GM21737 (cell line): ENCODE measurements around the gene C12orf75.
"Not testable (repeated sequence)": the region's sequence is repeated elsewhere in the genome, so short reads cannot be mapped to it uniquely, and the experiment has no call there.

Experiments used
- ATAC-seq: cut with Tn5 transposase; IDR thresholded peaks from one replicate; pipeline ENCODE4 v1.9.1; 2021; ENCODE audit warnings: mild to moderate bottlenecking, moderate library complexity; ENCODE audit not compliant: unreplicated experiment

C12orf75 gene

DNA sequence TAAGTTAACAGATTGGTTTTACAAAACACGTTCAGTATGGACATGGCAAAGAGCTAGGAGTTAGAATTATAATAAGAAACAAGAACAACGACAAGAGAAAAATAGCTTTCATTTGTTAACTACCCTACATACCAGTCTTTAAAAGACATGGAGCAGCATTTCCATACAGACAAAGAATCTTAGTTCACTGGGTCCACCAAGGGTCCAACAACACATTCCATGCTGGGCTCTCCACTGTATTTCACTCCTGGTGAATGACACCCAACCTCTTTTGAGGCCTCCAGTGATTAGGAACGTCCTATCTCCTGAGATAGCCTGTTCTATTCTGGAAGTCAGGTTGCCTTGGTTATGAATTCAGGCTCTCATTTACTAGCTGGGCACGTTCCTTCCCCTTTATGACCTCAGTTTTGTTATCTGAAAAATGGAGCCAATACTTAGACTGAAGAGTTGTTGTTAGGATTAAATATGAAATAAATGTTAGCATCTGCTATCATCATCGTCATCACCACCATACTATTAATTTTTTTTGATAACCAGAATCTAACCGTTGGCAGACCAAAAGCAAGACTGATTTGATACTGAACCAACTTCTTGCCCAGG is 37.7 kb downstream of the C12orf75 start:
- ATAC-seq, result no peak

DNA sequence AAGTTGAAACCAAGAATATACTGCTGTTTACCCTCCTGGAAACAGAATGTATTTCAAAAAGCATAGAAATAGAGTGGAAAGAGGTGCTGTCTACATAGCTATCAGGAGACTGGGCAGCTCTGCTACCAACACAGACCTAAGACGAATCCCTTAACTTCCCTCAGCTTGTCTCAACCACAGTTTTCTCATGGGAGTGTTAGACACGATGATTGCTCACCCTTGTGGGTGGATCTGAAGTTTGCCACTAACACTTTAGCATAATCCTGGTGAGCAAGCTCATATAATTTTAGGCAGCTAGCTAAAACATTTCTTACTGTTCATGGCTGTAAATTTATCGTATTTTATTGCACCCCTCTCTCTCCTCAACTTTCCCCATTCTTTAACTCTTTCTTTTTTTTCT is 38.5 kb downstream of the C12orf75 start:
- ATAC-seq, result no peak

DNA sequence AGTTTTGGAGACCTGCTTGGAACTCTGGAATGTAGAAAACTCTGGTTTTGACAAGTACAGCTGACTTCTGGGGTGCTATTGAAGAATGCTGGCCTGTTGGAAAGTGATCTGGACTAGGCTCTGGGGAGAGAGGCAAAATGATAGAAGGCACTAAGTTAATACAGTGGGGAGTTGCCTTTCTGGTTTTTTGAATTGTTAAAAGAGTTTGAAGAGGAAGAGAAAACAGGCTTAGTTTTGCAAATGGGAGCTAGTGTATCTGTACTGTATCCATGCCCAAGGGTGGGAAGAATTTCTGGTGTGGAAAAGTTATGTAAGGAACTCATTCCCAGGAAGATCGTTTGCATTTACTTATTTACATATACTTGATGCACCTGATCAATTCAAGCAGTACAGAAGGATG is 43.8 kb downstream of the C12orf75 start:
- no peak for ATAC-seq

DNA sequence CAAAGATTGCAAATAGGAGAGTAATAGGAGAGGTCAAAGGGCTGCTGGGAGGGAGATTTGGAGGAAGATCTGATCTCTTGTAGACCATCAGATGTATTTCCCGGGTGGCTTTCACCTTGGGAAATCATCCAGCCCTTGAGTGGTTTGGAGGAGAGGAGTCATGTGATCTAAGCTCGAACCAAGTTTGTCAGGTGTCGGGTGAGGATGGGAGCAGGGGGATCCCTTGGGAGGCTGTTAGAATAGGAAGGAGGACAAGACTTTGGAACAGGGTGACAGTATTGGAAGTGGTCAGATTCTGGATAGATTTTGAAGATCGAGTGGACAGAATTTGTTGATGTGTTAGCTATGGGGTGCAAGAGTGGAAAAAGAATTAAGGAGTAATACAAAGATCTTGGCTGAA is 46.6 kb downstream of the C12orf75 start:
- no peak for ATAC-seq

DNA sequence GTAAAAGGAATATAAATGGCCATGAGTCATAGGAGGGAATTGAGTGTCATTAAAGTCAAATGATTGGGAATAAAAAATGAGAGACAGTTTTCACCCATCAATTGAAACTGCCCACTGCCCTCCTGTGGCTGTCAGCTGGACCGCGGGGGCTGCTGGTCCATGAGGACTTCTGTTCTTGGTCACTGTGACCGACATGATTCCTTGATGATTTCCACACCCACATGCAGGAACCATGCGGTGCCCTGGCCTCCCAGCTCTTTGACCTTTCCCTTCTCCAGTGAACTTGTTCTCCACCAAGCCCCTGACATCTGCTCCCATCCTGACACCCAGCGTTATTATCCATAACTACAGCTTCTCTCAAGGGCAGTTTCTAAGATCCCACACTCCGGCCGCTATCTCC is 48.4 kb downstream of the C12orf75 start:
- no peak for ATAC-seq

DNA sequence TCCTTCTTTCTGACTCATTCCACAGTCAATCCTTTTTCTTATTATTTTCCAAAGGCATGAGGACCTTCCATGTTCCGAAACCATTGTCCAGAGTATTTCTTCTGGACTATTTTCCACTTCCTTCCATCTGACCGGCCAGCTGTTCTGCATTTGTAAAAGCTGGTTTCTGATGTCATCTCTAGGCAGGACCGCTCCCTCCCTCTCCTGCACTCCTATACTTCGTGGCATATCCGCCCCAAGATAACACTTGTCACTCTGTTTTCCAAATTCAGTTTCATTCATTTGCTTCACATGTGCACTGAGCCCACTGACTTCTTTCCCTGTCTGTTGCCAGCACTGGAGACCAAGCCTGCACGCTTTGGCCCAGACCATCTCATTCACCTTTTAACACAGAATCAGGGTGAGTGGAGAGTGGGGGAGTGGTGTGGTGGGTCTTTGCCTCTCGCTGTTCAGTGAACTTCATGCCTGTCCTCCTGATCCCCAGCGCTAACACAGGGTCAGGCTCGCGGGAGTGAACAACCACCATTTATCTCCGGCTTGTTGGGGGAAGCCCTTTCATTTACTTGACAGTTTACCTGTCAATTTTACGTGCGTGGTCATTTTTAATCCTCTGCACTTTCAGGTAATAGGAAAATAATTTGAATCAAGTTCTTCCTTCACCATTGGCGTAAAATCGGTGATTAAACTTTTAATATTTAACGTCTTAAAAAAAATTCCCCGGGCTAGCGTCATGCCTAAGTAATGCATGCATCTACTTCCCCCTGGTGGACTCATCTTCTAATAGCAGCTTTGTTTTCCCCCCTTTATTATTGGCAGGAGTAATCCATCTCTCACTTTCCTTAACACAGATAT is 52.5 kb downstream of the C12orf75 start:
- no peak for ATAC-seq

DNA sequence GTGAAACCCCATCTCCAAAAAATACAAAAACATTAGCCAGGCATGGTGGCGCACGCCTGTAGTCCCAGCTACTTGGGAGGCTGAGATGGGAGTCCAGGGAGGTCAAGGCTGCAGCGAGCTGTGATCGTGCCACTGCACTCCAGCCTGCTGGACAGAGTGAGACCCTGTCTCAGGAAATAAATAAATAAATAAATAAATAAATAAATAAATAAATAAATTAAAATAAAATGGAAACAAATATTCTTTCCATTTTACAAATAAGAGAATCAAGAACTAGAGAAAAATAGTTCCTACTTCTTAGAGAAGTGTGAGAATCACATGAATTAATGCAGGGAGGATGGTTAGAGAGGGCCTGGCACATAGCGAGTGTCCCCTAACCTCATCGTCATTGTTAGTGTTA is 53.7 kb downstream of the C12orf75 start:
- no peak for ATAC-seq

DNA sequence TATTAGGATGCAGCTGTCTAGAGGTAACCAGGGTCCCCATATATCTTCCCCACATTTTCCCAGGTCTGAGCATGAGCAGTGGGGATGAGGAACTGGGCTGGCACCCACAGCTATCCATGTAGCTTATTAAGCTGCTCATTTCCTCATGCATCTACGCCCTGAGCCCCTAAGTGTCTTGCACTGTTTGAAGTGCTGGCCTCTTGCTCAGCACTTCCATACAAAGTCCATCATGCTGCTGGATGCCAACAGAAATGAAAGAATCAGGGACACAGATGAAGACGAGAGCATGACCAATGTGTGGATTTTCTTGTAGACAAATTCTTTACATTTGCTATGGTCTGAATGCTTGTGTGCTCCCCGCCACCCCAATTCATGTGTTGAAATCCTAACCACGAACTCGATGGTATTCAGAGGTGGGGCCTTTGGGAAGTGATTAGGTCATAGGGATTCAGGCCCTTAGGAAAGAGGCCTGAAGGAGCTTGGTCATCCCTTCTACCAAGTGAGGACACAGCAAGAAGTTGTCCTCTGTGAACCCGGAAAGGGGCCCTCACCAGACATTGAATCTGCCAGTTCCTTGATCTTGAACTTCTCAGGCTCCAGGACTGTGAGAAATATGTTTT is 54.5 kb downstream of the C12orf75 start:
- no peak for ATAC-seq

DNA sequence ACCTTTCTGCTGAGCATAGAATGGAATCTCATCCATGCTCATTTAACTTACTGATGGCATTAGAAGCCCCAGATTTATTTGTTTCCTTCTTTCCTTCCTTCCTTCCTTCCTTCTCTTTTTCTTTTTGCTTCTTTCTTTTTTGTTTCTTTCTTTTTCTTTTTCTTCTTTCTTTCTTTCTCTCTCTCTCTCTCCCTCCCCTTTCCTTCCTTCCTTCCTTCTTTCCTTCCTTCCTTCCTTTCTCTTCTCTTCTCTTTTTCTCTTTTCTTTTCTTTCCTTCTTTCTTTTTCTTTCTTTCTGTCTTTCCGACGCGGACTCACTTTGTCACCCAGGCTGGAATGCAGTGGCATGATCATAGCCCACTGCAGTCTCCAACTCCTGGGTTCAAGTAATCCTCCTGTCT is 55.9 kb downstream of the C12orf75 start:
- ATAC-seq, result no peak

DNA sequence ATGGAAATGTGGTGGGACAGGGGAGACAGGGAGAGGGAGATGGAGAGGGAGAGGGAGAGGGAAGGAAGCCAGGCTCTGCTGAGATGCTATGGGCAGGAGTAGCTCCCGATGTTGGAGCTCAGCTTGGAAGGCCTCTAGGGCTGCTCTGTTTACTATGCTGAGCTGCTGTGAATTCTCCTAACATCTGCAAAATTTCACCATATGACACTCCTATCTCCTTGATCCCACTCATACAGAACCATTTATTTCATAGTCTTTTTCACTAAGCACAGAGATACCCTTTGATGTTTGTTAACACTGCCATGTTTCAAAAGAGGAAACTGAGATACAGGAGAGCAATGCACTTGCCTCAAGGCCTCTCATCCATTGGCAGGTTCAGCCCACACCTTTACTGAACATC is 60.7 kb downstream of the C12orf75 start:
- no peak for ATAC-seq

DNA sequence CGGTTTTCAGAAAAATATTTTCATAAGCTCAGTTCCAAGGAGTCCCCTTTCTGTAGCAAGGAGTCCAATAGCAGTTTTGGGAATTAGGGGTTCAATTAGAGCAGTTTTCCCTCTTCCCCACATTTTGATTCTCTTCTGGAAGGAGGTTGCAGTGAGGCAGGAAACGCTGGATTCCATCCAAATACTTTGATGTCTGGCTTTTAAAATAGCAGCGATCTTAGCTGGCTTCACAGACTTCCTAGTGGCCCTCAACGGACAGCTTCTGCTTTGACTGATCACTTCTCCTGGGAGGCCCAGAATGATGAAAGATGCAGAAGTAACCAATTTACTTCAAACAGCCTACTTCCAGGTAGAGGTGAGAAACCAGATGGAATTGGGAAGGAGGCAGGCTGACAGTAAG is 63.1 kb downstream of the C12orf75 start:
- no peak for ATAC-seq

DNA sequence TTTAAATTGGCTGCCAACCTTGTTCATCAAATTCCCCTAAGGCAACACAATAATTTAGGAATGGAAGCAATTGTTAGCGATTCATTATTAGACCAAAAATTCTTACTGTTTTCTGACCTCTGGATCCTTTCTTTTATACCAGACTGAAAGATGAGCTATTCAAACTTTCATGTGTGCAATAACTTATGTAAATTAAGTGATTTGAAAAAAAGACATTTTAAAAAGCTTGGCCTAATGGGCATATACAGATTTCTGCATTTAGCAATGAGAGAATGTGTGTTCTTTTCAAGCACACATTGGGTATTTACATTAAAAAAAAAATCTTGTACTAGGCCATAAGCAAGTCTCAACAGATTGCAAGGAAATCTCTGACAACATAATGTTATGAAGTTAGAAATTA is 65.5 kb downstream of the C12orf75 start:
- ATAC-seq, result no peak

DNA sequence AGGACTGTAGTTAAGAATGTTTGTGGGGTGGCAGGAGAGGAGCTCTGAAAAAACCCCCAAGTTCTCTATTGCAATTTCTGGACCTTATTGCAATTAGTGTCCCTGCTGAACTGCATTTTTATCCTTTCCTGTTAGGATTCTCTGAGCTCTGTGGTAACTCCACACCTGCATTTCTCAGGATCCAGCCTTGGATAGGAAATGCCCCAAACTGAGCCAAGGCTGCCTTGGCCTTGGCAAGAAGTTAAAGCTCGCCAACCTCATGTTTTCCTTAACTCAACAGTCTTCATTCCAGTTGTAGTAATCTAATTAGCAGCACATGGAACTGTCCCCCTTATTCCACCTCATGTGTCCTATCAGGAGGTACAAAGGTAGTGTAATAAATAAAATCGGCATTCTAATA is 66.5 kb downstream of the C12orf75 start:
- no peak for ATAC-seq

DNA sequence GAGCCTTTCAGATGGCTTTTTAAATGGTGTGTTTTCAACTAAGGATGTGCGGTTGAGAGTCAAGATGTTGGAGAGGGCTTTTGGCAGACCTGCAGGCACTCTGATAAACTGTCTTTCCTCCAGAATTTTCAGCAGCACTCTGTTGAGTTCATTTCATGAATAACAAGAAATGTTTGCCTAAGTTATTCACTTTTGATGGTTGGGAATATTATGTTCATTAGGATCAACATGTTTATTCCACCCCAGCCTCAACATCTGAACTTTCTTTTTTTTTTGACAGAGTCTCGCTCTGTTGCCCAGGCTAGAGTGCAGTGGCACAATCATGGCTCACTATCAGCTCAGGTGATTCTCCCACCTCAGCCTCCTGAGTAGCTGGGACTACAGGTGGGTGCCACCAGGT is 68.4 kb downstream of the C12orf75 start:
- ATAC-seq, result no peak

DNA sequence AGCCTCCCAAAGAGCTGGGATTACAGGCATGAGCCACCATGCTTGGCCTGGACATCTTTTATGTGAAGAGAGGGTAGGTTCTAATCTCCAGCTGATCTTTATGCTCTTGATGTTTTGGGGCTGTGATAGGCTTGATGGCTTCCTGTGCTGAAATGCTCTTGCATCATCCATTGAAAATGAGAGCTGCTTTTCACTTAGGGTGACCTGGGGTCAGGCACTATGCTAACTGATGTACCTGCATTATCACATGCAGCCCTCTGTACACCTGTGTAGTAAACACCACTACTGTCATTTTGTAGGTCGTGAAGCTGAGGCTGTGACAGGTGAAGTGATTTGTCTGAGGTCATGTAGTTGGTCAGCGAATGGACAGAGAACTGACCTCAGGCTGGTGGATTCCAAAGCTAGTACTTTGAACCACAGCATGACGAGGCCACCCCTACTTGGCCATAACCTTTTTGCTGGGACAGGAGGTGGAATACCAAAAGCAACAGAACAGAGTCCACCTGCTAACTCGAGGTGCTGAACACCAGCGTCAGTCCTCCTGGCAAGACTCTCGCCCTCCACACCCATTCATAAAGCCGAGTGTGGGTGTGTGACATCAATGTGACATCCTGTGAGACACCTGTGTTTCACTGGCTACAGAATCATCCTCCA is 69.1 kb downstream of the C12orf75 start:
- ATAC-seq, result no peak

DNA sequence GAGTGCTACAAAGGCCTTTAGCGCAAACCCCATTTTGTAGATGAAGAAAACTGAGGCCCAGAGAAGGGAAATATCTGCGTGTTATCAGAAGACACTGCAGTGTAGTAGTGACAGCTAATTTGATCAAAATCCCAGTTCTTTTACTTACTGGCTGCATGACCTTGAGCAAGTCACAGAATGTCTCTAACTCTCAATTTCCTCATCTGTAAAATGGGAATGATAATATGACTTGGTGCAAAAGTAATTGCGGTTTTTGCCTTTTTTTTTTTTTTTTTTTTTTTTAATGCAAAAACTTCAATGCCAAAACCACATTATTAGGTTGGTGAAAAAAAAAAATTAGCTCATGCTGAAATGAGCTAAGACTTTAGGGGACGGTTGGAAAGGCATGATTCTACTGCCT is 69.7 kb downstream of the C12orf75 start:
- no peak for ATAC-seq

DNA sequence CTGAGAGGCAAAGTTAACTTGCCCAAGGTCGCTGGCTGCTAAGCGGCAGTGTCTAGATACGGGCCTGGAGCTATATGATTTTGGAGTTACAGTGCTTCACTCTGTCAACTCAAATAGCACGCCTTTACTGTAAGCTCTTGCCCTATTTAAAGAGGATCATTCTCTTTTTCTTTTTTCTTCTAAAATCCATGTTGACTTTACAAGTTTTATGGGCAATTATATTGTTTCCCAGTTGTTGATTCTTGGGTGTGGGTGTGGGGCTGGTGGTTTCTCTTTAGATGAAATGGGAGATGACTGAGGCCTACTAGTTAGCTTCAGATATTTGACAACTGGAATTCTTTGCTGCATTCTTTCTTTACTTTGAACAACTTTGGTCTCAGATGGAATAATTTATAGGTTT is 70.7 kb downstream of the C12orf75 start:
- ATAC-seq, result no peak

DNA sequence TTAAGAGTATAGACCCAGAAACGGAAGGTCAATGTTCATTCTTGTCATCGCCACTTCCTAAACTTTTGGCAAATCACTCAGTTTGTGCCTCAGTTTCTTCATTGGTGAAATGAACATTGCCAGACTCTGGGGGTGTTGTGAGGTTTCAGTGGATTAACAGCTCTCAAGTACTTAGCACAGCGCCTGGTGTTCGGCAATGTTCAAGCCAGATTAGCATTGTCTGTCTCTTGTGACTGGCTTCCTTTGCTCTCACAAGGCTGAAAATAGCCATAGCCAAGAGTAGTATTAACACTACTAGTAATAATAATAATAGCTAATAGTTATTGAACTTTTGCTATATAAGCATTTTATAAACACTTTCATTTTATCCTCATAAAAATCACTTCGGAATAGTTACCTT is 71.9 kb downstream of the C12orf75 start:
- no peak for ATAC-seq

DNA sequence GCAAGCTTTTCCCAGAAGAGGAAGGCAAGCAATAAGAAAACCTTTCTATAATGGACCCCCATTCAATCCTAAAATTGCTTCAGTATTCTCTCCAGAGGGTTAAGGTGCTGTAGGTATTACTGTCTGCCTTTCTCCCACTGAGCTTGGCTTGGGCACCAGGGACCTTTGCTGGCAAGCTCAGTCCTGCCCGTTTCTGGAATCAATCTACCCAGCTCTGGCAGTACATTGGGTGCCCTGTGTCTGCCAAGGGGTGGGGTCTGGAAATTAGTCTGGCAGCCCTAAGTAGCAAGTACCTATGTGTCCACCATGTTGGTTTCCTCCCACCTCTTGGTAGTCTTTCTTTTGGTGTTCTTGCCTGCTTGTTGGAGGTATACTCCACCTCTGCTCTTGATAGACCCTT is 72.6 kb downstream of the C12orf75 start:
- ATAC-seq, result no peak

DNA sequence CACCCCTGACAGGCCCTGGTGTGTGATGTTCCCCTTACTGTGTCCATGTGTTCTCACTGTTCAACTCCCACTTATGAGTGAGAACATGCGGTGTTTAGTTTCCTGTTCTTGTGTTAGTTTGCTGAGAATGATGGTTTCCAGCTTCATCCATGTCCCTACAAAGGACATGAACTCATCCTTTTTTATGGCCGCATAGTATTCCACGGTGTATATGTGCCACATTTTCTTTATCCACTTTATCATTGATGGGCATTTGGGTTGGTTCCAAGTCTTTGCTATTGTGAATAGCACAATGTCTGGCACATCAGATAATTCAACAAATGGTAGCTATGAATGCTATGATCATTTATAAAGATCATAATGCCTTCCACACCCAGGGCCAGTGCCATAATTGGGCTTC is 73.6 kb downstream of the C12orf75 start:
- not testable (repeated sequence) for ATAC-seq

DNA sequence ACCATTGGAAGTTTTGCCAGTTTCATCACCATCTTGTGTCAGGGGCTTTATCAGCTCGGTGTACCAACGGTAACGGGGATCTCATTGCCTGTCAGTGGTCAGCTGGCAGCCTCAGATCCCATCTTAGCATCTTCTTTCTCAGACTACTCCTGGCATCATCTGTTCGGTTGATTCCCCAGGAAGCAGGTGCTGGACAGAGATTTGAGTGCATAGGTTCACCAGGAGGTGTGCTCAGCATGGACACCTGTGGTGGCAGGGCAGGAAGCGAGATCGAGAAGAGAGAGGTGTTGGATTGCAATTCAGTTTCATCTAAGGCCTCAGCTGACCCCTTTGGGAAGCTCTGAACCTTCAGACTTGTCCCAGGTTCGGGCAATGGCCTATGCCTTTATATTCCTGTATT is 76.0 kb downstream of the C12orf75 start:
- ATAC-seq, result no peak

DNA sequence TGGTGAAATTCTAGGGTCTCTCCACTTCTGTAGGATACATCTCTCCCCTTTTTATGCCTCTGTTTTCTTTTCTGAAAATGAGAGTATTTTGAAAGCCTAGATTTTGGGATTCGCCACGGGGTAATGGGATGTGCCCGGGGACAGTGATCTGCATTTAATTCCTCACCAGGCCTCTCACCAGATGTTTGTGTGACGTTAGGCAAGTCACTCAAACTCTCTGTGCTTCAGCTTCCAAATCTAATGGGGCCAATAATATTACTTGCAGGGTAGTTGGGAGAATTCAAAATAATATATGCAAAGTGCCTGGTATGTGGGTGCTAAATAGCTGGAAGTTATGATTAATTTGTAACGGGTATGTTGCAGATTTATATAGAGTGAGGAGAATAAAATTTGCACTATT is 78.8 kb downstream of the C12orf75 start:
- ATAC-seq, result no peak
